AG09319 (cell line): ENCODE measurements around the gene ZFPM1.

ENCODE experiments used
- DNase-seq: peaks from one replicate; pipeline ENCODE4 v3.0.0-alpha.2; 2010; ENCODE audit warnings: low read depth; ENCODE audit errors: extremely low read depth
- CTCF ChIP-seq: IDR thresholded peaks from 2 replicates; pipeline ENCODE4 v1.5.1; 2011; ENCODE audit warnings: low read depth, mild to moderate bottlenecking, inconsistent platforms, low read length, moderate library complexity

ZFPM1 gene

GRCh38 chr16:88530858-88531203 lies 77.8 kb downstream of the ZFPM1 start:
- no peak for TF ChIP-seq CTCF
- no peak for DNase-seq

GRCh38 chr16:88531346-88531745 lies 78.3 kb downstream of the ZFPM1 start:
- no peak for TF ChIP-seq CTCF
- DNase-seq: no peak

- TF ChIP-seq CTCF: no peak
- no peak for DNase-seq
Observed at GRCh38 chr16:88531931-88532433, 78.9 kb downstream of the ZFPM1 start.

- no peak for DNase-seq
- TF ChIP-seq CTCF: no peak
Observed at GRCh38 chr16:88532434-88533241, 79.6 kb downstream of the ZFPM1 start.

- no peak for TF ChIP-seq CTCF
- no peak for DNase-seq
Observed at GRCh38 chr16:88533381-88533917, 80.4 kb downstream of the ZFPM1 start.

- no peak for TF ChIP-seq CTCF
- DNase-seq: peak; percentile 28
Observed at GRCh38 chr16:88533932-88534637, 81.0 kb downstream of the ZFPM1 start.

- TF ChIP-seq CTCF: peak; percentile 1
- DNase-seq: no peak
Observed at GRCh38 chr16:88534638-88535190, 81.6 kb downstream of the ZFPM1 start.
